Fibroblast of skin of right quadriceps (primary cell): ENCODE data around the gene SIAH1.
A peak's percentile ranks its signal among the peaks of the same experiment; 100 is the strongest.
"Not testable (repeated sequence)": the region's sequence is repeated elsewhere in the genome, so short reads cannot be mapped to it uniquely, and the experiment has no call there.

Source experiments
- DNase-seq: peaks from one replicate; pipeline ENCODE4 v3.0.0-alpha.2; 2013

The SIAH1 gene

GRCh38 chr16:48366165-48367093 lies 18.8 kb downstream of the SIAH1 start:
- peak; percentile 91 for DNase-seq

DNA sequence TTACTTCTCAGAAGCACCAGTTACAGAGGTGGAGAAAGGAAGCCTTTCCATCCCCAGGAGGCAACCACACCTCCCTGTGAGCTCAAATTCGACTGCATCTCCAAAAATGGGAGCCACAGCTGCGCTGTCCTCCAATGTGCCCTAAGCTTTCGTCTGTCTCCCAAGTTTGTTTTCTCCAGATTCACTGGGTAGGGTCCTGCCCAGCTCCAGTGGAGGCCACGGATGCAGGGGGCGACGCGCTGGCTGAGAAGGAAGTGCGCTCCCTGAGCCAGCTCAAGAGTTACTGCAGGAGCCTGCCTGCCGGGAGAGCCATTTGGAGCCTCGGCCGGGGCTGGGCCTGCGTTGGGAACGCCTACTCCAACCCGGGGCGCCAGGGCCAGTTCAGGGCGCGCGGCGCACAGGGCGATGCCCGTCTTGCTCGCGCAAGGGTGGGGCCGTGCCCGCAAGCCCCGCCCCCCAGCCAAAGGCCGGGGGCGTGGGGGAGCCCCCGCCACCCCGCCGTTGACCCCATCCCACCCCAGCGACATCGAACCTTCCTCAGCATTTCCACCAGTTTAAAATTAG lies 19.5 kb downstream of the SIAH1 start:
- peak; percentile 85 for DNase-seq

DNA sequence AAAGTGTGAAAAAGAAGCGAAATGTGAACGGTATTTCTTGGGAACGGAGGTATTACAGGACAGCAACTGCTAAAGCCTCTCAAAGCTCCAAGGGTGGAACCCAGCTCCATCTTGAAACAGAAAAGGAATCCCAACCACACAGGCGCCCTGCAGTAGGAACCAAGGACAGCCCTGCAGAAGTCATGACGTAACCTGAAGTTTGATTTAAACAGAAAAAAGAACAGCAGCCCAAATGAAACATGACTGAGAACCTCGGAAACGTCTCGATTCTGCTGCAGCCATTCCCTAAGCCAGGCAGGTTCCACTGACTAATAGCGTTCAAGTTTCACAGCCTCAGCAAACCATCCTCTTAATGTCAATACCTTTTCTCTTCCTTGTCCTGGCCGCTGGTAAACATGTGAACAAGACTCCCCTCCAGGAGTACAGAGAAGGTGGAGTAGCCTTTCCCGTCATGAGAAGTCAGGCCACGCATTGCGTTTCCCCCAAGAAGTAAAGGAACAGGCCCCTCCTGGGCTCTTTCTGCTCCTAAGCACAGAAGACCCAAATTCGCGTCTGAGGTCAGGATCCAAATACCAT lies 20.1 kb downstream of the SIAH1 start:
- DNase-seq: no peak

GRCh38 chr16:48361540-48362144 lies 23.6 kb downstream of the SIAH1 start:
- no peak for DNase-seq

- no peak for DNase-seq
These were observed 24.2 kb downstream of the SIAH1 start for GRCh38 chr16:48361012-48361411.

DNA sequence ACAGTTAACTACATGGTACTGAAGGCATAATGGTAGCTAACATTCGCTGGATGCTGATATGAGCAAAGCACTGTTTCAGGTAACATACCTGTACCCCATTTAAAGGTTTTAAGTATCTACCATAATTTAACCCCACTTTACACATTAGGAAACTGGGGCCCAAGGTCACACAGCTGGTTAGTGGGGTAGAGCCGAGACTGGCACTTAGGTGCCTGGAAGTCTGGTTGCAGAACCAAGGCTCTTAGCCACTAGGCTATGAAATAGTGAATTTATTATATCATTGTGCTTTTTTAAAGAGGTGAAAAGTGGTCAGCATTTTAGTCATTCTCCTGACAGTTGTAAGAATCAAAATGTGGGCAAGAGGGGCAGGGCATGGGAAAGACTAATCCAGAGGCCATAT lies 25.2 kb downstream of the SIAH1 start:
- no peak for DNase-seq

DNA sequence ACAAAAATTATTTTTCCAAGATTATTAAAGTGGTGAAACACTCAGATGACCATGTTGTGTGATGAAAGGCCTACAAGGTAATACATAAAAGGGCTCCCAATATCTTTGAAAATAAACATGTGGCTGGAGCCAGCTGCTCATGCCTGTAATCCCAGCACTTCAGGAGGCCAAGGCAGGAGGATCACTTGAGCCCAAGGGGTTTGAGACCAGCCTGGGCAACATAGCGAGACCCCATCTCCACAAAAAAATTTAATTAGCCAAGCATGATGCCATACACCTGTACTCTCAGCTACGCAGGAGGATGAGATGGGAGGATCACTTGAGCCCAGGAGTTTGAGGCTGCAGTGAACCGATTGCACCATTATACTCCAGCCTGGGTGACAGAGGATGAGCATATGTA lies 26.8 kb downstream of the SIAH1 start:
- no peak for DNase-seq

GRCh38 chr16:48356633-48357376 lies 28.4 kb downstream of the SIAH1 start:
- no peak for DNase-seq

GRCh38 chr16:48354877-48355855 lies 30.0 kb downstream of the SIAH1 start:
- no peak for DNase-seq

GRCh38 chr16:48354385-48354784 lies 30.8 kb downstream of the SIAH1 start:
- DNase-seq: not testable (repeated sequence)

- DNase-seq: peak; percentile 74
These were observed 31.5 kb downstream of the SIAH1 start for GRCh38 chr16:48353565-48354163.

GRCh38 chr16:48352648-48353390 lies 32.4 kb downstream of the SIAH1 start:
- DNase-seq: no peak

GRCh38 chr16:48350736-48351135 lies 34.5 kb downstream of the SIAH1 start:
- DNase-seq: no peak

DNA sequence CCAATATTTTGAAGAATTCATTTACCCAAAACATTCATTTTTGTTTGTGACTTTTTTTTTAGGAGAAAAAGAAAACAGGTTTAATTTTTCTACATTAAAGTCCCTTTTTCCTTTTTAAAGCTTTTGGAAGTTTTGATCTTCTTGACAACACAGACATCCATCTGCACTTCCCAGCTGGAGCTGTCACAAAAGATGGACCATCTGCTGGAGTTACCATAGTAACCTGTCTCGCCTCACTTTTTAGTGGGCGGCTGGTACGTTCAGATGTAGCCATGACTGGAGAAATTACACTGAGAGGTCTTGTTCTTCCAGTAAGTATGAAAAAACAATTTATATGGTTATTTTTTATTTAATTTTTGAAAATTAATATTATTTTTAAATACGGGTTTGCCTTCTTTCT lies 37.2 kb downstream of the SIAH1 start:
- no peak for DNase-seq

DNA sequence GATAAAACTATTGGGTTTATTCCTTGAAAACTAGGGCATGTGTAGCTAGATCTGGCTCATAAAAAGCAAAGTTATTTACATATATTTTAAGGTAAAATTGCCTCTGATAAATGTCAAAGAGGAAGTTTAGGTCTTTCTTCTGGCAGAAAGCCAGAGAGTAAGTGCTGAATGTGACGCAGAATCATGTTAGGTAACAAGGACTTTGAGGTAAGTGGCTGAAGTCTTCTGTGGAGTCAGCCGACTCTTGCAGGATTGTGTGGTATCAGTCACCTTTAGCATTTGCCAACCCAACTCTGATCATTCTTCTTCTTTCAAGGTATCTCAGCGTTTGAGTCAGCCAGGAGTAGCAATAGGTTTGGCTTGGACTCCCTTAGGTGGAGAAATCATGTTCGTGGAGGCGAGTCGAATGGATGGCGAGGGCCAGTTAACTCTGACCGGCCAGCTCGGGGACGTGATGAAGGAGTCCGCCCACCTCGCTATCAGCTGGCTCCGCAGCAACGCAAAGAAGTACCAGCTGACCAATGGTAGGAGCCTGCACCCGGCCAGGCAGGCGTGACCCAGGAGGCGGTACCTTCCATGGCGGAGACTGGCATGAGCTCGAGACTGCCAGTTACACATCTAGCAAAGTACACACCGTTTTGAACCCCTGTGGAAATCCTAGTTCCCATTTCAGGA lies 37.9 kb downstream of the SIAH1 start:
- DNase-seq: no peak

GRCh38 chr16:48342591-48342990 lies 42.6 kb downstream of the SIAH1 start:
- DNase-seq: no peak

- no peak for DNase-seq
These were observed 45.2 kb downstream of the SIAH1 start for GRCh38 chr16:48340054-48340453.

DNA sequence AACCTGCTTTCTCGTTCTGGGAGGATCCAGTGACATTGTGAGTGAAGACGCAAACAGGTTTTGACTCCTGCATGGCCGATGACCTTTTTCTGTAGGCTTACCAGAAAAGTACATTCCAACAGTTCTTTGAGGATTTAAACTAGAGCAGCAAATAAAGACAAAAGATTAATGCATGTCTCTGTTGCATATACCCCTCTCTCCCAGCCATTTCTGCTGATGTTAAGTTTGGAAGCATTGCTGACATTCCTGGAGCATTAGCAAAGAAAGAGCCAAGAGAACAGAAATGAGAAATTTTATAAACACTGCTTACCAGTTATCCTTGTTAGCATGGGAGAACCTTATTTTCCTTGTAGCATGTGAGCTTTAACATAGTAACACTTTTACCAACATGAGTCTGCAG lies 49.3 kb downstream of the SIAH1 start:
- peak; percentile 78 for DNase-seq

- DNase-seq: no peak
These were observed 50.9 kb downstream of the SIAH1 start for GRCh38 chr16:48334325-48334724.

- no peak for DNase-seq
These were observed 52.2 kb downstream of the SIAH1 start for GRCh38 chr16:48332978-48333377.
